Ovary (tissue), 3 donors: Measurements from ENCODE around the gene PLPP7.

ENCODE experiments used
- CTCF ChIP-seq, 3 donors: fragments of 450-650 bp in 2 of 3; fragments of 200-600 bp in 1 of 3; IDR thresholded peaks; one replicate each; pipeline versions ENCODE4 v1.5.1 to v1.8.0; 2016 to 2022; ENCODE audit warnings: antibody characterized with exemption in 3 of 3, mild to moderate bottlenecking in 1 of 3
- POLR2A ChIP-seq: fragments of 450-650 bp; IDR thresholded peaks from one replicate; pipeline ENCODE4 v1.6.1; 2017; ENCODE audit warnings: antibody characterized with exemption, mild to moderate bottlenecking, moderate library complexity
- donor health status: DM: no; HTN: no; CAD: no.

- TF ChIP-seq CTCF (IDR thresholded peaks at IDR 0.05), result no peak
- no peak for TF ChIP-seq POLR2A
Observed at GRCh38 chr9:131333771-131334628, 44.5 kb downstream of the PLPP7 start.
